HepG2 (cell line): Measurements from ENCODE around the gene CCDC69. TPM values are rescaled to one million over a fixed set of nuclear protein-coding genes. Genes with fewer than 3 reads are reported as not detected.

Experiments
- DPF2 ChIP-seq: sonication (generic); formaldehyde crosslinking; IDR thresholded peaks from 2 replicates; pipeline ENCODE4 v1.4.0; 2020; ENCODE audit warnings: mild to moderate bottlenecking, low read depth, missing genetic modification reagents, borderline replicate concordance
- HNF1A ChIP-seq, 2 experiments: sonication (generic) in 1 of 2; formaldehyde crosslinking in 1 of 2; IDR thresholded peaks; 2 replicates each; pipeline versions ENCODE4 v1.4.0 to v1.6.1; 2016 to 2020; ENCODE audit warnings: borderline replicate concordance in 1 of 2, low read depth in 1 of 2, mild to moderate bottlenecking in 1 of 2, missing genetic modification reagents in 1 of 2
- HOXA5 ChIP-seq: sonication (generic); formaldehyde crosslinking; IDR thresholded peaks from 2 replicates; pipeline ENCODE4 v1.4.0; 2020; ENCODE audit warnings: missing genetic modification reagents
- IRF2 ChIP-seq: IDR thresholded peaks from 2 replicates; pipeline ENCODE4 v1.6.1; 2018; ENCODE audit warnings: missing genetic modification reagents, missing compliant biosample characterization
- MAX ChIP-seq: IDR thresholded peaks from 2 replicates; pipeline ENCODE4 v1.6.1; 2012; ENCODE audit warnings: inconsistent platforms
- MIXL1 ChIP-seq: IDR thresholded peaks from 2 replicates; pipeline ENCODE4 v1.6.1; 2016
- NR1H2 ChIP-seq: sonication (generic); formaldehyde crosslinking; IDR thresholded peaks from 2 replicates; pipeline ENCODE4 v1.8.1; 2022; ENCODE audit warnings: low read depth, missing genetic modification reagents, borderline replicate concordance
- PATZ1 ChIP-seq: sonication (generic); formaldehyde crosslinking; IDR thresholded peaks from 2 replicates; pipeline ENCODE4 v1.4.0; 2020; ENCODE audit warnings: missing genetic modification reagents
- PHF20 ChIP-seq: sonication (generic); formaldehyde crosslinking; IDR thresholded peaks from 2 replicates; pipeline ENCODE4 v1.5.0; 2020; ENCODE audit warnings: mild to moderate bottlenecking, missing genetic modification reagents
- RXRB ChIP-seq: IDR thresholded peaks from 2 replicates; pipeline ENCODE4 v1.6.1; 2016; ENCODE audit warnings: borderline replicate concordance, missing genetic modification reagents, missing compliant biosample characterization
- SAP130 ChIP-seq: IDR thresholded peaks from 2 replicates; pipeline ENCODE4 v1.6.1; 2016; ENCODE audit warnings: low read depth
- TIGD3 ChIP-seq: sonication (generic); formaldehyde crosslinking; IDR thresholded peaks from 2 replicates; pipeline ENCODE4 v1.5.1; 2020; ENCODE audit warnings: mild to moderate bottlenecking, missing genetic modification reagents, borderline replicate concordance
- TOPORS ChIP-seq: sonication (generic); formaldehyde crosslinking; IDR thresholded peaks from 2 replicates; pipeline ENCODE4 v1.8.0; 2023; ENCODE audit warnings: mild to moderate bottlenecking, missing genetic modification reagents
- ZBTB8A ChIP-seq: sonication (generic); formaldehyde crosslinking; IDR thresholded peaks from 2 replicates; pipeline ENCODE4 v1.4.0; 2020; ENCODE audit warnings: mild to moderate bottlenecking, low read depth, missing genetic modification reagents, borderline replicate concordance
- ZFAT ChIP-seq: sonication (generic); formaldehyde crosslinking; conservative IDR thresholded peaks from 2 replicates; pipeline ENCODE4 v1.8.1; 2023; ENCODE audit warnings: missing genetic modification reagents, inconsistent platforms
- ZKSCAN1 ChIP-seq: fragments of 150-350 bp; IDR thresholded peaks from 2 replicates; pipeline ENCODE4 v1.6.1; 2014; ENCODE audit warnings: low read length
- ZNF382 ChIP-seq: sonication (generic); formaldehyde crosslinking; IDR thresholded peaks from 2 replicates; pipeline ENCODE4 v1.5.0; 2020; ENCODE audit warnings: missing genetic modification reagents, mild to moderate bottlenecking, borderline replicate concordance
- ZNF563 ChIP-seq: sonication (generic); formaldehyde crosslinking; IDR thresholded peaks from 2 replicates; pipeline ENCODE4 v1.8.0; 2022; ENCODE audit warnings: mild to moderate bottlenecking, moderate library complexity, missing genetic modification reagents
- ZNF615 ChIP-seq: sonication (generic); formaldehyde crosslinking; IDR thresholded peaks from 2 replicates; pipeline ENCODE4 v1.5.0; 2020; ENCODE audit warnings: mild to moderate bottlenecking, missing genetic modification reagents, borderline replicate concordance
- ZNF652 ChIP-seq: IDR thresholded peaks from 2 replicates; pipeline ENCODE4 v1.6.1; 2016; ENCODE audit warnings: low read depth, borderline replicate concordance
- ZNF660 ChIP-seq: sonication (generic); formaldehyde crosslinking; IDR thresholded peaks from 2 replicates; pipeline ENCODE4 v1.5.1; 2020; ENCODE audit warnings: mild to moderate bottlenecking, low read depth, missing genetic modification reagents, borderline replicate concordance
- ZSCAN9 ChIP-seq: IDR thresholded peaks from 2 replicates; pipeline ENCODE4 v1.6.1; 2016; ENCODE audit warnings: borderline replicate concordance
- polyA plus RNA-seq, 8 experiments: library from polyadenylated mRNA; depleted of rRNA in 3 of 8; stranded (reverse) in 7 of 8; unstranded in 1 of 8; fragments of >200 nt; fragmentation: Illumina TruSeq in 4 of 8; extraction: Trizol in 4 of 8; gene quantifications; 2 replicates each; pipeline versions ENCODE4 v1.2.1 to v1.2.3, GENCODE V29; 2011 to 2016; ENCODE audit warnings: low read depth in 4 of 8, missing spikeins in 1 of 8, mixed read lengths in 1 of 8; ENCODE audit not compliant: insufficient read depth in 1 of 8
- total RNA-seq, 5 experiments: library from RNA; depleted of rRNA; stranded (reverse); fragments of >200 nt; fragmentation: Illumina TruSeq; extraction: Trizol; gene quantifications; 2 replicates each; pipeline ENCODE4 v1.2.3, GENCODE V29; 2016; ENCODE audit warnings: low read depth in 1 of 5

CCDC69 gene
- total and polyA plus RNA-seq, 2 of the 13 experiments (the other 11 are each of a cell fraction or from before 2014, with no cell fraction given) = 12.2 to 45.2 TPM

GRCh38 chr5:151234476-151235238 is 10.8 kb upstream of the CCDC69 start (continued):
- peak; percentile 66; the same call in 1 of the 2 replicates for TF ChIP-seq RXRB (CRISPR knock-in tag)
- peak; percentile 64 for TF ChIP-seq IRF2 (CRISPR knock-in tag)
- no peak; the same call in 1 of the 2 replicates for TF ChIP-seq TOPORS (CRISPR knock-in tag)
- TF ChIP-seq MAX = 0 out of 2 replicates have a peak, but pooled peaks have one; percentile 33
- peak; percentile 76 for TF ChIP-seq SAP130
- no peak for TF ChIP-seq ZSCAN9 (CRISPR knock-in tag)
- no peak for TF ChIP-seq NR1H2 (CRISPR knock-in tag)
- TF ChIP-seq HNF1A (IDR thresholded peaks at IDR 0.05; ENCODE audit: low read depth) = no peak
- no peak; the same call in 1 of the 2 replicates for TF ChIP-seq HNF1A (CRISPR knock-in tag; IDR thresholded peaks at IDR 0.05; ENCODE audit: borderline replicate concordance)
- peak; percentile 56 for TF ChIP-seq PATZ1 (CRISPR knock-in tag)
- TF ChIP-seq MIXL1 (CRISPR knock-in tag) = peak; percentile 25; the same call in 1 of the 2 replicates
- TF ChIP-seq ZNF563 = 0 out of 2 replicates have a peak, but pooled peaks have one; percentile 27
- TF ChIP-seq ZNF615 (CRISPR knock-in tag) = no peak
- no peak for TF ChIP-seq ZNF660 (CRISPR knock-in tag)
- no peak for TF ChIP-seq PHF20 (CRISPR knock-in tag)
- TF ChIP-seq ZKSCAN1 = 0 out of 2 replicates have a peak, but pooled peaks have one; percentile 9
- TF ChIP-seq TIGD3 (CRISPR knock-in tag) = no peak
- no peak for TF ChIP-seq ZFAT (CRISPR knock-in tag)
- no peak for TF ChIP-seq ZNF382
- peak; percentile 33; the same call in 1 of the 2 replicates for TF ChIP-seq DPF2 (CRISPR knock-in tag)
- TF ChIP-seq ZNF652 (CRISPR knock-in tag) = peak; percentile 45; the same call in 1 of the 2 replicates
- TF ChIP-seq HOXA5 (CRISPR knock-in tag) = no peak; the same call in 1 of the 2 replicates
- TF ChIP-seq ZBTB8A (CRISPR knock-in tag) = no peak
